NCI-H526 treated with DMSO at 0.1 percent for 48 hours (cell line): ENCODE measurements around the gene RMDN2.

ENCODE experiments used
- DNase-seq: peaks from one replicate; lab custom pipeline; 2025; lab: John Stamatoyannopoulos, UW

Gene RMDN2

DNA sequence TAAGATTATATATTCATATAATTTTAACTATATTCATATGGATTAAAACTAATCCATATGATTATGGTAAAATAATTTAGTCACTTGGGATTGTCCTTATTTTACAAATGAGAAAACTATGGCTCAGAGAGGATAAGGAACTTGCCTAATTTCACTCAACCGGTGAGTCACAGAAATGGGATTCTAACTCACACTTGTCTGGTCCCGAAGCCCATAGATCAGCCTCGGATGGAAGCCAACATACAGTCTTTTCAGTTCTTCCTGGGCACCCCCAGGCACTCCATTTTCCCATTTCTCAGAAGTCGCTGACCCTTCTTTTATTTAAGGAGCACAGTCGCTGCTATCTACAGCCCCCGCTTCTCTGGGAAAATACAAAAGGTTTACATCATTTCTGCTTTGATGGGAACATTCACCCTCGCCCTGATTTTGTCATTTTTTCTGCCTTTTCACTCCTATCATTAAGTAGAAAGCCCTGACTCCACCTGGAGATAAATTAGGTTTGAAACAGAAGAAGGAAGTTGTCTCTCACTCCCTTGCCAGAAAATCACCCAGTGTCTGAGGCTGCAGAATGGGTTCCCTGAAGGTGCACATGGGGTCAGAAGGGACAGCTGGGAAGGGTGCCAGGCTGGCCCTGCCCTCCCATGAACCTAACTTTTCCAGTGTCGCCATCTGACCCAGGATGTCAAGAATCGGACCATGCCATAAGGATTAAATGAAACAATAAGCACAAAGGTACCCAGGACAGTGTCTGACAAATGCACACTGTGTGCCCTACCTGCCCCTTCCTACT is 114.2 kb downstream of the RMDN2 start:
- DNase-seq, result no peak

GRCh38 chr2:38045811-38046210 is 120.7 kb downstream of the RMDN2 start:
- DNase-seq, result no peak

GRCh38 chr2:38056216-38056615 is 131.1 kb downstream of the RMDN2 start:
- DNase-seq, result no peak

- no peak for DNase-seq
These were observed 132.7 kb downstream of the RMDN2 start for GRCh38 chr2:38057651-38058410.

- no peak for DNase-seq
These were observed 135.3 kb downstream of the RMDN2 start for GRCh38 chr2:38060236-38061018.

GRCh38 chr2:38064801-38065501 is 139.9 kb downstream of the RMDN2 start:
- no peak for DNase-seq

- no peak for DNase-seq
These were observed 140.5 kb downstream of the RMDN2 start for GRCh38 chr2:38065502-38066135.

DNA sequence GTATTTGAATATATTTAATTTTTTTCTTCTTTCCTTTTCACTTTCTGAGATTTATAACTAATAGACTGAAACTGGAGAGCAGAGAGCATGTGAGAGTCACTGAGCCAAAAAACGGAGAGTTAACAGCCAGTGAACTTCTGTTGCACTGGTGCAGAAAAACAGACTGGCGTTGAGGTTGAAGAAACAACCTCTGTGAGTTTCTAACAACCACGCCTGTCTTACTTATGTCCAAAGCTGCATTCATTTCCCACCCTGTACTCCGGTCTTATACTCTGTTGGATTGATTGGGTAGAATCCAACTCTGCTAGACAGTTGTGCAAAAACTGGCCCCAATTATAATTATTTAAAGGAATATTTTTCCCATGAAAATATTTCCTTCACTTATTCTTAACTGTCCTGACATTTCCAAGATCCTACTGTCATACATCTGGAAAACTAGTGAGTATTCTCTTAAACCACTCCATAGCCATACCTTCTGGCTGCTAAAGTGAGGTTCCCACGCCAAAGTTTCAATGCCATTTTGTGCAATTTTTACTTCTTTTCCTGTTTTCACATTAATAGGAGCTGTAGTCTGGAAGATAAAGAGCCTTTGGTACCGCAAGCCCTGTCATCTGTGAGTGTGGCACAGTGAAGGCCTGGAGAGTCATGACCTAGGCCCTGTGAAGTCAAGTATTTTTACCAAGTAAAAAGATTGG is 141.5 kb downstream of the RMDN2 start:
- no peak for DNase-seq
